H1 (cell line): Measurements from ENCODE around the gene TMPRSS13. TPM values are rescaled to one million over a fixed set of nuclear protein-coding genes. Genes with fewer than 3 reads are reported as not detected.

Experiments
- CTCF ChIA-PET: fragments of 300-600 bp; sonication (Branson Sonifier 250); formaldehyde crosslinking; loops from one replicate; lab custom pipeline; 2021; ENCODE audit not compliant: partially characterized antibody; lab: Charles Lee
- POLR2A ChIA-PET: fragments of 300-600 bp; sonication (Branson Sonifier 250); formaldehyde crosslinking; loops from one replicate; lab custom pipeline; 2021; ENCODE audit warnings: inconsistent platforms; ENCODE audit not compliant: partially characterized antibody; lab: Charles Lee
- DNase-seq, 2 experiments: peaks; one replicate each; pipeline versions ENCODE4 v3.0.0 to v3.0.0-alpha.2; 2010 to 2022; ENCODE audit warnings: low spot score in 2 of 2, low read depth in 1 of 2, mixed read lengths in 1 of 2
- FAIRE-seq: peaks from 2 replicates; lab custom pipeline; 2011; peaks lifted over from hg19 to GRCh38; lab: Jason Lieb, UNC
- H2AFZ ChIP-seq: 2 replicates; pipeline ENCODE4 v1.8.1; 2012; ENCODE audit warnings: low read length, inconsistent platforms
- H2AK5ac ChIP-seq: 2 replicates; pipeline ENCODE4 v1.6.1; 2013; ENCODE audit warnings: low read depth, low read length
- H2BK120ac ChIP-seq: replicated peaks from 2 replicates; pipeline ENCODE3; 2013; ENCODE audit warnings: low read depth, low read length, inconsistent platforms
- H2BK12ac ChIP-seq: 2 replicates; pipeline ENCODE4 v1.6.1; 2013; ENCODE audit warnings: low read depth, low read length
- H2BK15ac ChIP-seq: 2 replicates; pipeline ENCODE4 v1.6.1; 2013; ENCODE audit warnings: low read length
- H2BK20ac ChIP-seq: 2 replicates; pipeline ENCODE4 v1.6.1; 2013; ENCODE audit warnings: low read length
- H2BK5ac ChIP-seq: 2 replicates; pipeline ENCODE4 v1.6.1; 2013; ENCODE audit warnings: low read depth, low read length
- H3K14ac ChIP-seq: 2 replicates; pipeline ENCODE4 v1.6.1; 2013; ENCODE audit warnings: inconsistent platforms; ENCODE audit not compliant: insufficient read length
- H3K18ac ChIP-seq: 2 replicates; pipeline ENCODE4 v1.6.1; 2013; ENCODE audit warnings: low read length; ENCODE audit errors: extremely low read depth
- H3K23ac ChIP-seq: 2 replicates; pipeline ENCODE4 v1.6.1; 2013; ENCODE audit warnings: inconsistent platforms; ENCODE audit not compliant: insufficient read length
- H3K23me2 ChIP-seq: 2 replicates; pipeline ENCODE4 v1.6.1; 2013; ENCODE audit warnings: low read depth, low read length
- H3K27ac ChIP-seq: 2 replicates; pipeline ENCODE4 v1.6.1; 2011; ENCODE audit warnings: low read depth, low read length, inconsistent platforms
- H3K27me3 ChIP-seq, 4 experiments: replicated peaks in 1 of 4; 1 replicate in 1 of 4; 2 replicates in 3 of 4; pipeline versions ENCODE4 v1.6.1 to v1.8.1; 2011 to 2013; ENCODE audit warnings: low read length in 3 of 4, mild to moderate bottlenecking in 3 of 4, inconsistent platforms in 2 of 4, mixed read lengths in 2 of 4, moderate library complexity in 1 of 4; ENCODE audit not compliant: control insufficient read depth in 3 of 4, insufficient read depth in 3 of 4; ENCODE audit errors: extremely low read depth in 1 of 4
- H3K36me3 ChIP-seq, 4 experiments: 2 replicates each; pipeline versions ENCODE4 v1.6.1 to v1.8.1; 2011 to 2013; ENCODE audit warnings: mild to moderate bottlenecking in 4 of 4, low read length in 3 of 4, moderate library complexity in 2 of 4, control low read depth in 1 of 4, inconsistent platforms in 1 of 4; ENCODE audit not compliant: insufficient read depth in 4 of 4, control insufficient read depth in 2 of 4
- H3K4ac ChIP-seq: replicated peaks from 2 replicates; pipeline ENCODE3; 2013; ENCODE audit warnings: low read length, low read depth, mixed read lengths, inconsistent platforms; ENCODE audit not compliant: insufficient read length
- H3K4me1 ChIP-seq, 4 experiments: replicated peaks in 1 of 4; 1 replicate in 1 of 4; 2 replicates in 3 of 4; pipeline versions ENCODE4 v1.6.1 to v1.8.1; 2011 to 2013; ENCODE audit warnings: low read length in 3 of 4, inconsistent platforms in 2 of 4, mixed read lengths in 1 of 4; ENCODE audit not compliant: insufficient read depth in 4 of 4, control insufficient read depth in 3 of 4
- H3K4me2 ChIP-seq, 2 experiments: 2 replicates each; pipeline versions ENCODE4 v1.6.1 to v1.8.1; 2011 to 2013; ENCODE audit warnings: low read depth in 2 of 2, low read length in 2 of 2, control low read depth in 1 of 2, inconsistent platforms in 1 of 2, mild to moderate bottlenecking in 1 of 2; ENCODE audit not compliant: insufficient read depth in 1 of 2
- H3K4me3 ChIP-seq, 4 experiments: fragments of 200-600, 300-600 bp in 1 of 4; sonication (generic), shearing (Covaris generic), sonication (Bioruptor Twin) in 1 of 4; 2 replicates each; pipeline versions ENCODE4 v1.5.1 to v1.8.1; 2011 to 2016; ENCODE audit warnings: low read length in 4 of 4, low read depth in 3 of 4, control low read depth in 2 of 4, inconsistent platforms in 2 of 4, mild to moderate bottlenecking in 2 of 4, mixed read lengths in 1 of 4, moderate library complexity in 1 of 4; ENCODE audit not compliant: insufficient read depth in 2 of 4; ENCODE audit errors: extremely low read depth in 1 of 4
- H3K56ac ChIP-seq: replicated peaks from 2 replicates; pipeline ENCODE3; 2013; ENCODE audit warnings: low read depth, mild to moderate bottlenecking, mixed read lengths, low read length, inconsistent platforms; ENCODE audit not compliant: insufficient read length
- H3K79me1 ChIP-seq: 2 replicates; pipeline ENCODE4 v1.6.1; 2013; ENCODE audit warnings: low read depth, low read length, control low read depth
- H3K79me2 ChIP-seq, 2 experiments: 2 replicates each; pipeline versions ENCODE4 v1.6.1 to v1.8.1; 2012 to 2013; ENCODE audit warnings: low read length in 2 of 2, mild to moderate bottlenecking in 2 of 2, inconsistent platforms in 1 of 2; ENCODE audit not compliant: insufficient read depth in 2 of 2, control insufficient read depth in 1 of 2
- H3K9ac ChIP-seq, 4 experiments: replicated peaks in 1 of 4; 1 replicate in 1 of 4; 2 replicates in 3 of 4; pipeline versions ENCODE4 v1.6.1 to v1.8.1; 2011 to 2013; ENCODE audit warnings: low read depth in 3 of 4, low read length in 3 of 4, control low read depth in 2 of 4, mild to moderate bottlenecking in 2 of 4, moderate library complexity in 2 of 4, inconsistent platforms in 1 of 4; ENCODE audit errors: extremely low read depth in 1 of 4
- H3K9me3 ChIP-seq, 2 experiments: 2 replicates each; pipeline versions ENCODE4 v1.6.1 to v1.8.1; 2012 to 2013; ENCODE audit warnings: mild to moderate bottlenecking in 2 of 2, moderate library complexity in 2 of 2, control low read depth in 1 of 2, inconsistent platforms in 1 of 2, low read depth in 1 of 2, low read length in 1 of 2, mixed read lengths in 1 of 2; ENCODE audit not compliant: insufficient read depth in 2 of 2
- H4K20me1 ChIP-seq, 2 experiments: replicated peaks in 1 of 2; 2 replicates each; pipeline versions ENCODE3 to v1.8.1; 2011 to 2013; ENCODE audit warnings: inconsistent platforms in 2 of 2, low read length in 2 of 2, mild to moderate bottlenecking in 1 of 2; ENCODE audit not compliant: insufficient read depth in 2 of 2, control insufficient read depth in 1 of 2
- H4K5ac ChIP-seq: 2 replicates; pipeline ENCODE4 v1.6.1; 2013; ENCODE audit warnings: low read length, low read depth, mixed read lengths, inconsistent platforms; ENCODE audit not compliant: insufficient read length
- H4K8ac ChIP-seq: 2 replicates; pipeline ENCODE4 v1.8.0; 2013; ENCODE audit warnings: mild to moderate bottlenecking, moderate library complexity, low read length, inconsistent platforms; ENCODE audit not compliant: insufficient read depth; ENCODE audit errors: extremely low read depth
- H4K91ac ChIP-seq: replicated peaks from 2 replicates; pipeline ENCODE3; 2013; ENCODE audit warnings: low read length, mixed read lengths, inconsistent platforms; ENCODE audit not compliant: insufficient read length
- BACH1 ChIP-seq: IDR thresholded peaks from 2 replicates; pipeline ENCODE4 v1.6.1; 2012; ENCODE audit warnings: low read length, improper control_type of control experiment
- CHD1 ChIP-seq: IDR thresholded peaks from 2 replicates; pipeline ENCODE4 v1.6.1; 2012; ENCODE audit warnings: low read depth, low read length, improper control_type of control experiment
- FOSL1 ChIP-seq: IDR thresholded peaks from 2 replicates; pipeline ENCODE4 v1.6.1; 2011; ENCODE audit warnings: mild to moderate bottlenecking, low read depth, low read length, moderate library complexity; ENCODE audit not compliant: insufficient read depth
- KDM5A ChIP-seq: fragments of 200-600 bp; IDR thresholded peaks from 2 replicates; pipeline ENCODE4 v1.7.1; 2012; ENCODE audit warnings: mild to moderate bottlenecking, low read length, inconsistent platforms, mixed read lengths
- MAFK ChIP-seq: IDR thresholded peaks from 2 replicates; pipeline ENCODE4 v1.6.1; 2012; ENCODE audit warnings: low read depth, mild to moderate bottlenecking, improper control_type of control experiment, low read length
- SP4 ChIP-seq: IDR thresholded peaks from 2 replicates; pipeline ENCODE4 v1.6.1; 2012; ENCODE audit warnings: low read length, inconsistent platforms
- SRF ChIP-seq: IDR thresholded peaks from 2 replicates; pipeline ENCODE4 v1.6.1; 2011; ENCODE audit warnings: mild to moderate bottlenecking, low read depth, low read length, moderate library complexity
- USF2 ChIP-seq: IDR thresholded peaks from 2 replicates; pipeline ENCODE4 v1.6.1; 2011; ENCODE audit warnings: low read length, improper control_type of control experiment
- WGBS, 2 experiments: shearing (Covaris generic) in 1 of 2; methylation state at CpG; one replicate each; pipeline versions ENCODE4 v1.1.6 to v1.1.7; 2013 to 2015; ENCODE audit warnings: low lambda C conversion rate in 2 of 2, mixed read lengths in 2 of 2, inconsistent platforms in 1 of 2, low coverage in 1 of 2, missing lambda C conversion rate in 1 of 2; ENCODE audit not compliant: insufficient replicate concordance in 2 of 2, insufficient coverage in 1 of 2, insufficient read length in 1 of 2; ENCODE audit errors: extremely low coverage in 1 of 2, missing lambda C conversion rate in 1 of 2; 5-methylcytosine and 5-hydroxymethylcytosine counted together
- polyA plus RNA-seq, 7 experiments: library from polyadenylated mRNA; depleted of rRNA in 3 of 7; stranded (reverse) in 5 of 7; unstranded in 2 of 7; fragments of >200 nt in 5 of 7; fragments of 200-250 nt in 2 of 7; gene quantifications; 1 replicate in 5 of 7; 2 replicates in 1 of 7; 4 replicates in 1 of 7; pipeline versions ENCODE4 v1.2.1 to v1.2.3, GENCODE V29; 2011 to 2013; ENCODE audit warnings: missing spikeins in 2 of 7, mixed read lengths in 2 of 7
- total RNA-seq: library from RNA; stranded (reverse); fragmentation: NEBNext Ultra II Directional; extraction: Animal tissue kit (Norgen Biotek cat#: 25700); gene quantifications from 2 replicates; pipeline ENCODE4 v1.2.1, GENCODE V29; 2021

The TMPRSS13 gene
- total and polyA plus RNA-seq, 2 of the 8 experiments (the other 6 are each of a cell fraction or from before 2014, with no cell fraction given), result 0.61 to 0.79 TPM

- DNase-seq (no peak), FAIRE-seq (no peak)
- WGBS, 2 experiments, result 77% methylated on average over 4 of the region's 4 CpGs; no CpG with 5 or more reads in 1 of the 2 experiments
- Histone ChIP-seq H2AFZ (no peak overlapping the region), H2BK20ac (no peak overlapping the region), H3K18ac (no peak overlapping the region), H4K91ac (no peak overlapping the region), H2BK5ac (no peak overlapping the region), H3K79me2 (no peaks in the 10 kb centered on the region), H3K27ac (no peak overlapping the region), H4K8ac (no peak overlapping the region), H3K36me3 (no peaks in the 10 kb centered on the region), H3K23me2 (no peaks in the 10 kb centered on the region), H3K23ac (no peak overlapping the region), H2BK120ac (no peak overlapping the region), H3K9me3 (no peaks in the 10 kb centered on the region), H3K14ac (no peak overlapping the region), H2BK12ac (no peak overlapping the region), H3K79me1 (no peaks in the 10 kb centered on the region), H3K4me2 (no peak overlapping the region), H3K4me1 (no peaks in the 10 kb centered on the region), H4K20me1 (no peaks in the 10 kb centered on the region), H2AK5ac (no peak overlapping the region), H3K9ac (no peak overlapping the region), H3K4me3 (no peak overlapping the region), H3K27me3 (no peaks in the 10 kb centered on the region; a peak in 1 of 7 replicates), H3K56ac (no peak overlapping the region), H4K5ac (no peak overlapping the region), H2BK15ac (no peak overlapping the region), H3K4ac (no peak overlapping the region)
- ChIA-PET CTCF (interaction anchor here (0.7 to 7.2 kb wide), 7 partner anchors 12 to 123 kb away, joined by 3 to 140 read pairs (median 4); partner anchors contain the start of gene TMPRSS13), POLR2A (no interaction called here)
- TF ChIP-seq CHD1, result no peak
- TF ChIP-seq MAFK, result no peak
- no peak for TF ChIP-seq KDM5A
- no peak for TF ChIP-seq FOSL1
- no peak for TF ChIP-seq SP4
- no peak for TF ChIP-seq BACH1
- TF ChIP-seq USF2, result no peak
- no peak for TF ChIP-seq SRF
Measured at GRCh38 chr11:117941163-117941707, 12.0 kb upstream of the TMPRSS13 start.
